ENCODE data around the gene ATG10.

GRCh38 chr5:81961651-81962440 lies 10.0 kb upstream of the ATG10 start:
- TF ChIP-seq CTCF (IDR thresholded peaks at IDR 0.05) (no peak), EP300 (IDR thresholded peaks at IDR 0.05) (no peak), POLR2A (IDR thresholded peaks at IDR 0.05) (no peak)

Data from gastroesophageal sphincter (tissue), 3 donors.